GM19463 (cell line): ENCODE results near the gene AMIGO1.

Experiments
- ATAC-seq: cut with Tn5 transposase; IDR thresholded peaks from one replicate; pipeline ENCODE4 v1.9.1; 2021; ENCODE audit warnings: mild to moderate bottlenecking, moderate library complexity; ENCODE audit not compliant: unreplicated experiment

The AMIGO1 gene

GRCh38 chr1:109534307-109534858, 24.9 kb upstream of the AMIGO1 start:
- ATAC-seq, result no peak

DNA sequence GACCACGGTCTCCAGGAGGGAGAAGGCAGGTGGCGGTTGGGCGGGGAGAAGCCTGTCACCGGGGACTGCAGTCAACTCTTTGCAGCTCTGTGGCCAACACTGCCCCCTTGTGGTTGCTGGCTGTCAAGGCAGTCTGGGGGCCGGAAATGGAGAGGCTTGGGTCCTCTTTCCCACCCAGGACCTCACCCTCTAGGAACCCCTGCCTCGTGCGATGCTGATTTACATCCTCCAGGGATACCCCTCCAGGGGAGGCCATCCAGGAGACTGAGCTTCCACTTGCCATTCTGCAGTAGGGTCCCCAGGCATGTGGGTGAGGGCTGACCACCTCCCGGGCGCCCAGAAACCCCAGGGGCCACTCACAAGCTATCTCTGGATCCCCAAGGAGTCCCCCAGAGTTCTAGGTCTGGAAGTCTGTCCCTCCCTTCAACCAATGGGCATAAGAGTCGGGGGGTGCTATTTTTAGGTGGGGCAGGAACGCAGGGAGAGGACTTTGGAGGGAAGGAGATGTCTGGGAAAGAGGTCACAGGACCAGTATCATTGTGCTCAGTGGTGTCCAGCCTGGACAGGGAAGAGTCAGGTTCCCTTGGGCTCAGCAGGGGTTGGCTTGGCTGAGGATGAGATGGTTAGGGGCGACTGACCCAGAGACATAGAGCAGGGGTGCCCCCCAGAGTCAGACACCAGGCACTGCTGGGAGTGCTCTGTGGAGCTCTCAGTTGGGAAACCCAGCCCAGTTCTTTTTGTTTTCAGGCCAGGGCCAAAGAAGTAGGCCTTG, 23.0 kb upstream of the AMIGO1 start:
- ATAC-seq, result peak; percentile 84

DNA sequence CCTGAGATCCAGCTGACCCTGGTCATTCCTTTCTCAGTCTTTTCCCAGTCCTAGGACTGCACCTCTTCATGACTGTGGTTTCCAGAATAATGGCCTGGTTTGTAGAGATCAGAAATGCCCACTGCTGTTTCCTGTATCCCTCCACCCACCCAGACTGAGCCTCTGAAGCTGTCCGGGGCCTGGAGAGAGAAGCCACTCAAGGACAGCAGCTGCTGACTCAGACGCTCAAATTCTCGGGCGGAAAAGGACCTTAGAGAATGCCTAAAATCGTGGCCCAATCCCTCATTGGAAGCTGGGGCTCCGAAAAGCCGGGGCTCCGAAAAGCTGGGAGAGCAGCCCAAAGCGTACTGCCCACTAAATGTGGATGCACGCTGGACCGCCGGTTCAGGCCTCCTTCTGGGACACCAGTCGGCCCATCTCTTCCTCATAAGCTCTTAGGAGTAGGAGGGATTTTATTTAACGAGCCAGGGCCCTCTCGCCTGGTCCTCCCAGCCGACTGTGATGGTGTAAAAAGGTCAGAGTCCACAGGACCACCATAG, 22.4 kb upstream of the AMIGO1 start:
- no peak for ATAC-seq

- ATAC-seq, result no peak
These were observed 21.9 kb upstream of the AMIGO1 start for GRCh38 chr1:109531380-109531779.

DNA sequence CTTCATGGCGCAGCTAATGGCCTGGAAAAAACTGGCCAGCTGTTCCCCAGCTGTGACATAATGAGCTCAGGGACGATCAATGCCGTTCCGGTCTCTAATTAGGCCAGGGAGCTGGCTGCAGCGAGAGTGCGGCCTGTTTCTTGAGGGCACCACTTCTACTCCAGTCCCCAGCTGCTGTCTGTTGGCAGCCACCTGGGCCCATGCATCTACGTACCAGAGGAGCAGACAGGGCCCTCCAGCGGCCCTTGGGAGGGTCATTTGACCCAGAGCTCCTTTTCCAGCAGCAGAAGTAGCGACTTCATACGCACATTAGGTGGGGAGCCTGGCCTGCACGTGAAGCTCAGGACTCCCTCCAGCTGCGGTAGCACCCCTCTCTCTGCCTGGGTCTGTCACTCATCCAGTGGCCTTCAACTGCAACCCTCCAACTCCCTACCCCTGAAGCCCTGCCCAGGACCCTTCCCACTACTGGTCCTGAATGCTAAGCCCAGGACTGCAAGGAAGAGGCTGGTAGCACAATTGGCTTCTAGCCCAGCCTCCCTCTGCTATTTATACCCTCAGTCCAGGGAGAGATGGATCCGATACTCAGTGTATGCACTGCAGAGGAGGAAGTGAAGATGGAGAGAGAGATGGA, 21.0 kb upstream of the AMIGO1 start:
- ATAC-seq, result no peak

GRCh38 chr1:109529881-109530456, 20.4 kb upstream of the AMIGO1 start:
- ATAC-seq, result no peak

- no peak for ATAC-seq
These were observed 19.2 kb upstream of the AMIGO1 start for GRCh38 chr1:109528712-109529111.

- no peak for ATAC-seq
These were observed 18.5 kb upstream of the AMIGO1 start for GRCh38 chr1:109527846-109528695.

DNA sequence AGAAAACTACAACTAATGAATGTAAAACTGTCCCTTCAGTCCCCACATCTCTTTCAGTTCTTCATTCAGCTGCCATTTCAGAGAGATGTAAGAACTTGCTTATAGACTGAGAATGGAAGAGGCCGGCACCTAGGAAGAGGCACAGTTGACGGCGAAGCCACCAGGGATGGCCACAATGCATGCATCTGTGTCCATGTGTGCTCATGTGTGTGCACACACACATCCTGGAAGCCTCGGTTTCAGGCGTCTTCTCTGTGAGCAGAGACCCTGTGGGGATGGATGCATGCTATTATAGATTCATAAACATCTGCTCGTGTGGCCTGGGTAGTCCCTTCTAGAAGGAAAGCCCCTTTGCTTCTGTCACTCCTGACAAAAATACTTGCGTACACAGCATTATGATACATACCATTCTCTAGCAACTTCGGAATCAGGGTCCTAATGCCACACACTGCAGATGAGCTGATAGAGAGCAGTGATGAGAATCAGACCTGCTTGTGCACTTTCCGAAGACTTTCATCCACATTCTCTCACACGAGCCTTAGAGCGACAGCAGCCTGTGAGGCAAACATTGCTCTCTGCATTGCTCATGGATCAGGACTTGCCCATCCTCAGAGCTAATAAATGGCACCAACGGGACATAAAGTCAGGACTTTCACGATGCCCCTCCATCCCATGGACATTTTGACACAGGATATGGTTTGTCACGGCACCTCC, 17.7 kb upstream of the AMIGO1 start:
- ATAC-seq, result peak; percentile 67

DNA sequence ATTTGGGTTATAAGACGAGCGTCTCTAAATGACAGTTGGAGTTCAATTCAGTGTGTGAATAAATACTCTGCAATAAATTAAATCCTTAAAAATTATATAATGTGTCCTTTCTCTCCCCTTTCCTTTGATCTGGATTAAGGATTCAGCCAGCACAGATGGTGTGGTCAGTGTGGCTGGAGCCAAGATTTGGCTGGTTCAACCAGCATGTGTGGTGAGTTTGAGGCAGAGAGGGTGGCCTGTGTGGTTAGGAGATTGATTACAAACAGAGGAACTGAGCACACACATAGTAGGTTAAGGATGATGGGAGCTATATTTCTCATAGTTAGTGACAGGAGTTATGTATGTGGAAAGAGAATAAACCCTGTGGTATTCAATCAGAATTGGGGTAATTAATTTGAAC, 14.2 kb upstream of the AMIGO1 start:
- no peak for ATAC-seq

- ATAC-seq, result no peak
These were observed 12.5 kb upstream of the AMIGO1 start for GRCh38 chr1:109522026-109522425.

DNA sequence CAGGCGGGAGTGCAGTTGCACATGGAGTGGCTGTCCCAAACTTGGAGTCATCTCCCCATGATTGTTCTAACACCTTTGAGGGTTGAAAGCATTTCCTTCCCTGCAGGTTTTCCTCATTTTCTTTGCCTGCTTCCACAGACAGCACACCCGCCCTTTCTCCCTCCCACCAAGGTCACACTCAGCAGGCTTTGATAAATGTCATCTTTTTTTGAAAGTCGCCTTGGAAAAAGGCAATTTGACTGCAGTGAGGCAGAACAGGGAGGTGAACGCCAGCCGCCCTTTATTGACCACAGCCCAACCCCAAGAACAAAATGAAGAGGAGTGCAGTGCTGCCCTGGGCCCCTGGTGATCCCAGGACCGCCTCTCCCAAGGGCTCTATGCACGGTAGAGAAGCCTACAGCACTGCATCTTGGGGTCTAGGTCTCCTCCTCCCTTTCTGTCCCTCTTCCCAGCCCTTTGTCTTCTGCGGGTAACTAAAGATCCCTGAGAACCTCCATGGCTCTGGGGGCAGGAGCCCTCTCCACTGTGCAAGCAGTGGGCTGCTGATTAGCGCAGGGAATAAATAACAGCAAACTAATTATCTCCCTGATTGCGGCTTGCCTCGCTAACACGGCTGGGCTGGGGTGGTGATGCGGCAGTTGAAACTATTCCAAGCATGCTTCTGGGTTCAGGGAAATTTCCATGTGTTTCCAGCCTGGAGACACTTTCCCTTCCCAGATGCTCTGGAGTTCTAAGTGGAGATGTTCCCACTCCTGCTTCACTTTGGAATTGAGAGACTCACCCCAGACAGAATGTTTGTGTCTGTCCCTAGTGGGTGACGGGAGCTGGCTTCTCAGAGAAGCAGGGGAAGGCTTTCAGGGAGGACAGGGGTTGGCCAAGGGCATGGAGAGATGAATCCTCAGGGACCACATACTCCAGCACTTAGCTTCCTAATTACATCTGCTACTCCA, 11.8 kb upstream of the AMIGO1 start:
- no peak for ATAC-seq

DNA sequence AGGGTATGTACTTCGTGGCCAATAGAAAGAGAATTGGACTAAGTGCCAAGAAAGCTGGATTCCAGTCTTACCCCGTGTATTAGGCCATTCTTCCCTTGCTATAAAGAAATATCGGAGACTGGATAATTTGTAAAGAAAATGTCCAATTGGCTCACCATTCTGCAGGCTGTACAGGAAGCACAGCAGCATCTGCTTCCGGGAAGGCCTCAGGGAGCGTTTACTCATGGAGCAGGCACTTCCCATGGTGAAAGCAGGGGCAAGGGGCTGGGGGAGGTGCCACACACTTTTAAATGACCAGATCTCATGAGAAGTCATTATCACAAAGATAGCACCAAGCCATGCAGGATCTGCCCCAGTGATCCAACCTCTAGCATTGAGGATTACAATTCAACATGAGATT, 7.8 kb upstream of the AMIGO1 start:
- no peak for ATAC-seq

- ATAC-seq, result no peak
These were observed 7.3 kb upstream of the AMIGO1 start for GRCh38 chr1:109516872-109517271.

DNA sequence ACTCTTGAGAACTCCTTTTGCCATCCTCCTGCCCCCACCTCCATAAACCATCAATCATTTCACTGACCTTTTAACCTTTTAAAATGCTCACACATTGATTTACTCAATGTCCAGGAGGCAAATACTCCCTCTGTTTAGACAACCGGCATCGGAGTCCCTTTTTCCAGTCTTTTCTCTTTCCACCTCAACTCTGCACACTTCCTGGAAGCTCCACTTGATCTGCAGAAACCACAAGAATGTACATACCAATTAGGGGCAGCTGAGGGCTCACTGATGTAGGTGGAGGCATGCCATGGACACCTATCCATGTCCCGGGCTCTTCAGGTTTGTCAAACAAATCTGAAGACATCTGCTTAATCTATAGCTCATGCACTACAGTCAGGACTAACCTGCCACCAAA, 5.3 kb upstream of the AMIGO1 start:
- ATAC-seq, result no peak

GRCh38 chr1:109513110-109513710, 3.7 kb upstream of the AMIGO1 start:
- no peak for ATAC-seq

DNA sequence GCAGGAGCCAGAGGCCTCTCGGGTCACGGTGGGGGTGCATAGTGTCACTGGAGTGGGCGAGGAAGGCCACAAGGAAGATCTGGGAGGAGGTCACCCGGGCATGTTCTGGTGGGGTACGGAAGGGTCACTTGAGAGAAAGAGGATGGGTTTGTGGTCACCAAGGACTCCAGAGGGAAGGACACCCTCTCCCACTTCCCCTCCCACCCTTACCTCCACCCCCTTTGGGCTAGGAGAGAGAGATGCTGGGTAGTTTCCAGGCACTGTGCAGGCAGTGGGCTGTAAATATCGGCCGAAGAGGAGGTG, 703 bp downstream of the AMIGO1 start:
- ATAC-seq, result no peak

- no peak for ATAC-seq
These were observed 1.3 kb downstream of the AMIGO1 start for GRCh38 chr1:109508001-109508872.
